Esophagus squamous epithelium (tissue), 4 donors: Measurements from ENCODE around the gene TBC1D26.

Experiments used
- CTCF ChIP-seq, 6 experiments: fragments of 450-650 bp in 4 of 6; fragments of 200-600 bp in 2 of 6; sonication (generic) in 2 of 6; IDR thresholded peaks; one replicate each; pipeline ENCODE4 v1.5.1; 2016 to 2019; ENCODE audit warnings: antibody characterized with exemption in 6 of 6, mild to moderate bottlenecking in 4 of 6, moderate library complexity in 4 of 6
- POLR2A ChIP-seq, 4 donors: fragments of 450-650 bp; IDR thresholded peaks; one replicate each; pipeline ENCODE4 v1.6.1; 2017; ENCODE audit warnings: antibody characterized with exemption in 4 of 4, mild to moderate bottlenecking in 4 of 4, moderate library complexity in 3 of 4

GRCh38 chr17:15783461-15783860 lies 51.4 kb downstream of the TBC1D26 start:
- no peak for TF ChIP-seq CTCF (IDR thresholded peaks at IDR 0.05)
- TF ChIP-seq POLR2A (IDR thresholded peaks at IDR 0.05): no peak
